Kidney glomerular epithelial cell (primary cell): ENCODE data around the gene GPR68.
"Not testable (repeated sequence)": the region's sequence is repeated elsewhere in the genome, so short reads cannot be mapped to it uniquely, and the experiment has no call there.

Experiments used
- DNase-seq: peaks from one replicate; lab custom pipeline; 2025; lab: John Stamatoyannopoulos, UW

The GPR68 gene

GRCh38 chr14:91190853-91191252 lies 53.7 kb downstream of the GPR68 start:
- no peak for DNase-seq

- DNase-seq, result no peak
Measured at GRCh38 chr14:91187271-91187670, 57.2 kb downstream of the GPR68 start.

- no peak for DNase-seq
Measured at GRCh38 chr14:91186515-91187066, 57.9 kb downstream of the GPR68 start.

- no peak for DNase-seq
Measured at GRCh38 chr14:91185721-91186120, 58.8 kb downstream of the GPR68 start.

GRCh38 chr14:91184559-91184958 lies 59.9 kb downstream of the GPR68 start:
- DNase-seq, result no peak

- not testable (repeated sequence) for DNase-seq
Measured at GRCh38 chr14:91182753-91183152, 61.8 kb downstream of the GPR68 start.
